Daoy (cell line): ENCODE measurements around the gene UBE3B. TPM values are rescaled to one million over a fixed set of nuclear protein-coding genes. Genes with fewer than 3 reads are reported as not detected.

Experiments
- DNase-seq: peaks from one replicate; pipeline ENCODE4 v3.0.0-alpha.2; 2015; ENCODE audit warnings: low read depth
- total RNA-seq: library from RNA; depleted of rRNA; stranded (reverse); fragments of >200 nt; shearing (Covaris generic); gene quantifications from 2 replicates; pipeline ENCODE4 v1.2.3, GENCODE V29; 2014

UBE3B gene
- total RNA-seq, 1 experiment from 2014 or later = 20.8 TPM

DNA sequence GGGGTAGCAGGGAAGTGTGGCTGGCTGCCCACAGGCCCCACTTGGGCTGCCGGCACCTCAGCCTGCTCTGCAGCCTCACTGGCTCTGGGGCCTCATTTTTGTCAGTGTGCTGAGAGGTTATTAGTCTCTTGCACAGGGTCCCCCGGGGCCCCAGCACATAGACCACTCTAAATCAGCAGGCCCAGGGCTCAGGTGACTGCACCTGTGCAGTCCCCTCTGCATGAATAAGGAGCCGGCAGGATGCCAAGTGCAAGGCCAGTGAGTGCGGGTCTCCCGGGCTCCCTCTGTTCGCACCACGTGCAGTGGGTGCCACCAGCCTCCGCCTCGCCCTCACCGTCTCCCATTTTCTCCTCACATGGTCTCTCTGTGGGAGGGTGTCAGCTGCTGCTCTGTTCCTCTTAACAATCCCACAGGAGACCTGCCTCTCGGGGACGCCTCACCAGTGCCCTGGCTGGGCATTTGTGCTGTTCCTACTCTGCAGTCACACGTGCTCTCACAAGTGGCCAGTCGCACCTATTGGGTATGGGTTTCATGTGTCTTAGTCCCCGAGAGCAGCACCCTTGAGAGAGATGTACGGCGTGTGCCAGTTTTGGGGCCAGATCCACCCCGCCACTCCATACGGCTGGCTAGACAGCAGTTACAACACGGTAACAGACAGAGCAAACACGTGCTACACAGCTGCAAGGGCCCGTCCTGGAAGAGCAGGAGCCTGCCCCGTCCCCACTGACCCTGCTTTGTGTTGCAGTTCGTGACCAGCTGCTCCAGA, 55.5 kb downstream of the UBE3B start:
- no peak for DNase-seq

DNA sequence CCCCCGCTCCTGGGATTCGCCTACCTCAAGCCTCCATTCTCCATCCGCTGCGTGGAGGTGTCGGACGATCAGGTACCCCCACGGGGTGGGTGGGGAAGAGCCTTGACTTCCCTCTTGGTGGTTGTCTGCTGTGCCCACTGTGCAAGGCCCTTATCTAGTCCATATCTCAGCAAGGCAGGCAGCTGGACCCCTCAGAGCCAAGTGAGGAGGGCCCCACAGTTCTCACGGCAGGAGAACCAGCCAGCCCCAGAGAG, 56.0 kb downstream of the UBE3B start:
- no peak for DNase-seq

- no peak for DNase-seq
Measured at GRCh38 chr12:109534456-109534855, 57.0 kb downstream of the UBE3B start.

DNA sequence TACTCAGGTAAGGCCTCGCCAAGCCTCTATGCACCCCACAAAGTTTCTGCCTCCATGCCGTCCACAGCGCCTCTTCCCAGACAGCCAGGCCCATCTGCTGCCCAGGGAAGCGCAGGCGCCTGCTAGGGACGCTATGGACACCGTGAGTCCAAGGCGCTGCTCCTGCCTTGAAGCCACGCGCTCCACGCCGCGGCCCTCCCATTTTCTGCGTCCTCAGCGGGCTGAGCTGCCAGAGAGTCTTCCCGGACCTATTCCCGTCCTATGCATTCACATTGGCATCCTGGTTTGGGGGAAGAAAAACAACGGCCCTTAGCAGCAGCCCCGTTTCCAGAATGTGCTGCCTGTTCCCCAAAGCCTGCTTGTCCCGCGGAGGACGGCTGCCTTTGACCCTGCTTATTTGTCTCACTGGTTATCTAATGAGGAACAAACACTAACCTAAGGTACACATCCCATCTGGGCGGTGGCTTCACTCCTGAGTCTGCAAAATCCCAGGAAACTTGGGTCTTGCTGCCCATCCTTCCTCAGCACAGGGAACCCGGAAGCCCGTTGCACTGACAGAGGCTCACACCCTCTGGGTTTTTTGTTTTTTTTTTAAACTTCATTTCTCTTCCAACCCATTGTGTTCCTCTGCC, 57.9 kb downstream of the UBE3B start:
- no peak for DNase-seq

DNA sequence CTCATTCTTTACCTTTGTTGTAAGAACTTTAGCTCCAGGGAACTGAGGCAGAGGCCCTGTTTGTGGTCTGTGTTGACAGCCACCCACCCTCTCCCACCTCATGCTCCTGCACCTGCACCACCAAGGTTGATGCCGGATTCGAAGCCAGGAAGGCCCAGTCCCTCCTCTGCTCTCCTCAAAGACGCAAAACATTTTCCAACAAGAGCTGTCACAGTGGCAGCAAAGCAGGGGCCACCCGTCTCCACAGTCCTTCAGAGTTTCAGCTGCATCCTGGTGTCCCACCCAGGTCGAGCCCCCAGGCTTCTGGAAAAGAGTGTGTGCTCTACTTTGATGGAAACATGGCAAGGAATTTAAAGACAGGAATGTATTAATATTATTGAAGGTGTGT, 58.4 kb downstream of the UBE3B start:
- DNase-seq = no peak

DNA sequence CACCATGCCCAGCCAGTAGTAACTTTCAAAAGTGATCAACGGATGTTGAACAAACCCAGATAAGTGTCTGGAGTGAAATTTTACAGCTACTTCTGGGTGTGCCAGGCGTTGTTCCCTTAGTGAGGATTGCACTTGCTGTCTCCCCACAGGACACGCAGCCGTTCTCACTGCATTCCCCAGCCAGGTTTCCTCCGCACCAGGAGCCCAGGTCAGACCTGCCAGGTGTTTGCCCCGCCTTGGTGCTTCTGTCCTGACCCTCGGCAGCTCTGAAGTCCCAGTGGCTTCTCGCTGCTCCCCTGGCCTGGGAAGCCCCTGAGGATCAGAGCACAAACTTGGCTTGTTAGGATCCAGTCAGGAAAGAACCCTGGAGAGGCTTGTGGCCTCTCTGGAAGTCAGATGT, 59.7 kb downstream of the UBE3B start:
- DNase-seq = no peak

DNA sequence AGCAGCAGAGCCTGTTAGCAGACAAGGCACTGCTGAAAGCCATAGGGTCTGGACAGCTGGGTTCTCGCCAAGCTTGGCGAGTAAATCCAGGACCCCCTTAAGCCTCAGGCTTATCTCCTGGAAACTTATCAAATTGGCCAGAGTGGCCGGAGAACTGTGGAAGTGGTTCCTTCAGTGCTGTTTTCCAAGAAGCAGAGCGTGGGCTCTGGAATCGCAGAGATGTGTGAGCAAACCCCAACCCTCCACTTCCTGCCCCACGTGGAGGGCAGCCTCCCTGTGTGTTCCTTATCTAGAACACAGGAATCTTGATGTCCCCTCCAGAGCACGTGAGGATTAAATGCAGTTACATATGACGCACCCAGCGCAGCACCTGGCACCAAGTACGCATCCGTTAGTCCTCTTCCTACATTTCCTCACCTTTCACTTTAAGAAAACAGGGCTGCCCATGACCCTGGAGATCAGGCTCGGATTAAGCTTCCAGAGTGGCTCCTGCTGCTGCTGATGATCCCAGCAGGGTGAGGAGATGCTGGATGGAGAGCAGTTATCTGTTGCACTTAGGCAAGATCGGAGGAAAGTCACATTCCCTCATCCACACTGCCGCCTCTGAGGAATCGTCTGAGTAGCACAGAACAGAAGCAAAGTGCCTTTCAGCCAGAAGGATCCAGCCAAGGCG, 60.9 kb downstream of the UBE3B start:
- no peak for DNase-seq

DNA sequence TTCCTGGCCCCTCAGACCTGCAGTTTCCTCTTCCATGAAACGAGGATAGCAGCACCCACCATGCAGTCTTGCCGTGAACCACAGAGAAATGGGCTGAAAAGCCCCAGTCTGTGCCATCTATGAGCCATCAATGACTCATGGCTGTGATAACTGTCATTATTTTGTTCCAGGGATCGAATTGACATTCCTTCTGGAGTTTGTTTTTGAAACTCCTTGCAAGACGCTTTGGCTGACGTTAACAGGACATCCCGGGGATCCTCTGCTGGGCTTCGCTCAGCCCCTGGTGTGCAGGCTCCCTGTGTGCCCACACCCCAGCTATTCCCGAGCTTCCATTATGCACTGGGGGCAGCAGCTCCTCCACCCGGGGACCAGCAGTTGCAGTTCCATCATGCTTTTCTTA, 62.1 kb downstream of the UBE3B start:
- peak; percentile 59 for DNase-seq

DNA sequence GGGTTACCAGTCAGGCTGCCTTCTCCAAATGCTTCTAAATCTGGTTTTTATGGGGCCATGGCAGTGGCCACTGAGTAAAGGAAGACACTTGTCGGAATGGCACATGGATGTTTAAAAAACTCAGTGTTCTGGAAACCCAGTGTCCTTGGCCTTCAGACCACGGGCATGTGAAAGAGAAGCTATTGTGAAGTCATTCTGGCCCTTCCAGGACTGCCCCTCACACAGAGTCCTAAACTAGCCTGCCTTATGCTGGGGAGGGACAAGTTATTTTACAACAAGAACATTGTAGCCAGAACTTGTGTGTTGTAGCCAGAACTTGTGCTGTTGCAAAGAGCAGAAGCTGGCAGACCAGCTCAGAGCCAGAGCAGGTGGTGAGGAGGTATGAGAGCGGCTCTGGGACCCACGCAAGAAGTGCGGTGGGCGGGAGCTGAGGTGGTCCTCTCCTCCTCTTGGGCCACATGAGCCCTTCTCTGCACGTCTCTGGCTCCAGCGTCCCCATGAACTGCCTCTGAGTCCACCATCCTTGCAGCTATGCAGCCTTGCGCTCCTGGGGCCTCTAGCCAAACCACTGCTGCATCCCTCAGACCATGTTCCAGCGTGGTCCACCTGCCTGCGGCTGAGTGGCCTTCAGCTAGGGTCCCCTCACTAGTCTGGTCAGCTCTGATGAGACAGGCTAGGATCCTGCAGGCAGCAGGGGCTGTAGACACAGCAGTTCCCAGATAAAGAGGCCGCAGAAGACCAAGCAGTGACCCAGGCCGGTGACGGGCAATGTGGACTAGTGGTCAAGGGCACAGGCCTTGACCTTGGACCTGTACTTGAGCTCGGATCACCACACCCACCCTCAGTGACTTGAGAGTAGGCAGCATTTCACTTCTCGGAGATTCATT, 63.3 kb downstream of the UBE3B start:
- no peak for DNase-seq

GRCh38 chr12:109541413-109541726, 63.9 kb downstream of the UBE3B start:
- DNase-seq = no peak

DNA sequence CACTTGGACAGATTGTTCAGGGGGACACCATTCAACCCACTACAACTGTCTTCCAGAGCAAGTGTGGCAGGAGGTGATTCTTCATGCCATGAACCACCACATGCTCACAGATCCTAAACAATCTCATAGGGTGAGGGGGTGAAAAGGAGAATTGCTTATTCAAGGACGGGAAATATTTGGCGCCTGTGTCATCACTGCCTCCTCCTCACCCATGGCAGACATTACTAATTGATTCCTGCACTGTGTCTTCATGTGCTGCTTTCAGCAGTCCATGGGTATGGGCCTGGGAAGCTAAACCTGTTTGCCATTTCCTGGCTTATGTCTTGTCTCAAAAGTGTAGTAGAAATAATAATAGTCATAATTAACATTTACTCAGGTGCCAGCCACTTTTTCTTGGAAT, 64.6 kb downstream of the UBE3B start:
- peak; percentile 58 for DNase-seq

DNA sequence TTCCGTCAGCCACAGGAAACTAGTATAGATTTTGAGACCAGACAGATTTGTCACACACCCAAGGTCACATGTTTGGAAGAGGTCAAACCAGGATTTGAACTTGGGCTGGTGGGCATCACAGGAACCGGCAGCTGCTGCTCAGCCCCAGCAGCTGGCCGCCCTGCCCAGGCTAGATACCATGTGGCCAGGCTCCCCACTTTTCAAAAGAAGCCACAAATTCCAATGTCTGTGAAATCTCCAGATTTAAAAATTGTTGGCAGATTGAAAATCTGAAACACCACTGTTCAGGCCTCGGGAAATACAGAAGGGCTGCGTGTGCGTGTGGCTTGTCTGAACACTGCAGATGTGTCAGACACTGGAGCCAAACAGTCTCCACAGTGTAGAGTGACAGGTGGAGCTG, 65.4 kb downstream of the UBE3B start:
- DNase-seq = no peak

DNA sequence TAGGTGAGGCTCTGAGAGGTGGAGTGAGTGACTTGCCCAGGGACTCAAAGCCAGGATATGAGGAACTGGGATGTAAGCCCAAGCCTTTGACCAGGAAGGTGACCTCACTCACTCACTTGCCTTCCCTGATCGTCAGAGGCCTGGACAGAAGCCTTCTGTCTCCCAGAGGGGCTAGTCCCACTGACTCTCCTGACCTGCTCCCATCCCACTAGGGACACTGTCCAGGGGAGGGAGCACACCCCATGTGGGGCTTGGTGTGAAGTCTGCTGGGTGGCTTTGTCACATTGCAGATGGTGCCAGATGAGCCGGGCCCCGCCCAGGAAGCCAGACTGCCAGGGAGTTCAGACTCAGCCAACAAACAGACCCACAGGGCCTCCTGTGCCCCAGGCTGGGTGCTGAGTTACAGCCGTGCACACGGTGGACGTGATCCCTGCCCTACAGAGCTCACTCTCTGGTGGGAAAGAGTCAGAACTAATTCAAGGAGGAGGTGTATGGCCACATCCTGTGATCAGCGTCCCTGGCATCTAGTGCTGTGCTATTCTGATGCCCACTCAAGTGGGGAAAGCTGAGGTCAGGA, 67.6 kb downstream of the UBE3B start:
- DNase-seq = peak; percentile 83

DNA sequence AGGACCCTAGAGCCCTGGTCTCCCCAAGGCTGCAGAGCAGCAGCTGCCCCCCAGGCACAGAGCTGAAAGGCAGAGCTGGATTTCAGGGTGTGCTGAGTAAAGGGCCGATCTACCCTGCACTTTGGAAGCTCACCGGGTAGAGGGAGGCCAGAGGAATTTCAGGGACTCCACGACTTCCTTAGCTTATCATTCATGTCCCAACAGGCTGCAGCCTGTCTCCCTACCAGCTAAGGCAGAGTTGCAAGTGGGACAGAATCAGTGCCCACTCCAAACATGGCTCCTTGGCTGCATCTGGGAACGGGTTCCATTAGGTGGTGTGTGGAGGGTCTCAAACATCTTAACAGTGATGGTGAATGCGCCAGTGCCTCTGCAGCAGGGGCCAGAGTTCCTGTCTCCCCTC, 68.4 kb downstream of the UBE3B start:
- DNase-seq = no peak

DNA sequence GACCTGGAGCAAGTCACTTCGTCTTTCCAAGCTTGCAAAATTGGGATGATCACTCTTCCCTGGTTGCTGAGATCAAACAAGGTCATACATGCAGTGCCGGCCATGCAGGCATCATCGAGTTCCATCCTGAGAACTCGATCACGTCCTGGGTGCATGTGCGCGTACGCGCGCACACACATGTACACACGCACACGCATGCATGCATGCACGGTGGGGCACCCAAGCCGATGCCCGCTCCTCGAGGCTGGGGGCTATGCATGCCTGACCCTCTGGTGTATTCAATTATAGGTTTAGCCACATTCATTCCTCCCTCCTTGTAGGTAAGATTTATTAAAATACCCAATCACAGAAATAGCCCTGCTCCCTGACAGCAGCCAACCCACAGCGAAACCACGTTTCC, 69.9 kb downstream of the UBE3B start:
- DNase-seq = no peak

GRCh38 chr12:109548258-109548657, 70.8 kb downstream of the UBE3B start:
- no peak for DNase-seq

DNA sequence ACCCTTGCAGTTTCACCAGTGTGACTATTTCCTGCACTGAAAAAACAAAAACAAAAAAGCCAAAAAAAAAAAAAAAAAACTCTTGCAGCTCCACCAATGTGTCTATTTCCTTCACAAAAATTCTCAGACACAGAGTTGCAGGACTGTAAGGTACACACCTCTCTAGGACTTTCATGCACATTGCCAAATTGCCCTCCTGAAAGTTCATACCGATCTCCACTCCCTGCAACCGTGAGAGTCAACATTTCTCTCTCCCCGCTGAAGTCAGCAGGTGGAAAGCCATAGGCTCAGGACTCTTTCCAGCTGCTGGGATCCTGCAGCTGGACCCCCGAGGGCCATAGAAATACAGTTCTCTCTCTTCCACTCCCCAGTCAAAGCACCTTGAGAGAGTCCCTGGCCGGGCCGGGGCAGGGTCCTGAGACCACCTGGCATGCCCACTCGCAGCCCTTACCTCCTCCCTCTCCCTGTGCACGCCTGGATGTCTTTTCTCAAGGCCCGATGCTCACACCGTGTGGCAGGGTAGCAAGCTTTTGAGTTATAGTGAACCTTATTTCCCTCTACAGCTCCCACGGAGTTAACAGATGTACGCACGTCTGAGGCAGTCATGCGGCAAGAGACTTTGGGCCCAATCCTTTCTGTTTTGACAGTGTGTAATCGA, 72.3 kb downstream of the UBE3B start:
- DNase-seq = no peak

DNA sequence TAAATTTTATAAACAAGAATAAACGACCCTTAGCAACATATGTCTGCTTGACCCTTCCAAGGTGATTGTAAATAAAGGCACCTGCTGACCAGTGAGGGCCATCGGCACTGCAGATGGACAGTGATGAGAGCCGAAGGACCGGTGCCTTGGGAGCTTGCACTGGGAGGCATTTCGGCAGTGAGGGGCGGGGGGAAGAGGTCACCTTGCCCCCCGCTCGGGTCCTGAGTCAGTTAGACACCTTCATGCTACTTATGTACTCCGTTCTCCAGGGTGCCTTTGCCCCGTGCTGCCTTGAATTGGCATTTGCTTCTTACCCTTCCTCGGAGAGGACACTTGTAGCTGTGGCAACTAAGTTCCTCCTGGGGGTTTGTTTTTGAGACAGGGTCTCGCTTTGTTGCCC, 72.8 kb downstream of the UBE3B start:
- no peak for DNase-seq

GRCh38 chr12:109551108-109551507, 73.7 kb downstream of the UBE3B start:
- no peak for DNase-seq

GRCh38 chr12:109552971-109553370, 75.5 kb downstream of the UBE3B start:
- DNase-seq = no peak

GRCh38 chr12:109553483-109553882, 76.0 kb downstream of the UBE3B start:
- no peak for DNase-seq
